HUDEP-2 (cell line): ENCODE data around the gene POLD3.

ENCODE experiments used
- DNase-seq, 76 experiments: peaks; one replicate each; lab custom pipeline; 2025; ENCODE audit not compliant: unreplicated experiment in 76 of 76; lab: John Stamatoyannopoulos, UW

POLD3 gene

GRCh38 chr11:74683279-74683871, 91.0 kb downstream of the POLD3 start:
- DNase-seq: peak in 1 of 76 experiments; percentile 3

- no peak for DNase-seq
These were observed 91.6 kb downstream of the POLD3 start for GRCh38 chr11:74683941-74684481.

GRCh38 chr11:74684661-74685060, 92.3 kb downstream of the POLD3 start:
- DNase-seq: no peak

GRCh38 chr11:74685338-74685737, 93.0 kb downstream of the POLD3 start:
- DNase-seq: no peak

GRCh38 chr11:74685905-74686304, 93.5 kb downstream of the POLD3 start:
- DNase-seq: no peak

- no peak for DNase-seq
These were observed 94.4 kb downstream of the POLD3 start for GRCh38 chr11:74686792-74687191.

- DNase-seq: no peak
These were observed 95.0 kb downstream of the POLD3 start for GRCh38 chr11:74687237-74688023.

GRCh38 chr11:74689666-74690065, 97.3 kb downstream of the POLD3 start:
- DNase-seq: no peak

GRCh38 chr11:74691755-74692154, 99.4 kb downstream of the POLD3 start:
- no peak for DNase-seq
